Measurements from ENCODE around the gene TSEN2.

Gene TSEN2

GRCh38 chr3:12489832-12490231 lies 5.6 kb downstream of the TSEN2 start:
- H3K36me3 ChIP-seq = peaks cover 45 to 90% (median 84%) of the 10 kb centered on the region in 11 experiments

DNA sequence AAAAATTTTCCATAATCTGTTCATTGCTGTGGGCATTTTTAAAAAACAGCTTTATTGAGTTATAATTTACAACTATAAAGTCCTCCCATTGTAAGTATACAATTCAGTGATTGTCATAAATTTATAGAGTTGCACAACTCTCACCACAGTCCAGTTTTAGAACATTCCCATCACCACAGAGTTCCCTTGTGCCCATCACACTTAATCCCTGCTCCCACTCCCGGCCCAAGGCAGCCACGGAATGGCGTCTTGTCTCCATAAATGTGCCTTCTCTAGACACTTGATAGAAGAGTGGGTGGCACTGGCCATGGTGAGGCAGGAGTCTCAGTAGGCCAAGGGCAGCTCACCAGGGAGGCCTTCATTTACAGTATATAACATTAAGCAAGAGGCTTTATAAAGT lies 6.3 kb downstream of the TSEN2 start:
- no peak overlapping the region for H3K4me3 ChIP-seq
- peaks cover 50 to 97% (median 89%) of the 10 kb centered on the region in 11 experiments for H3K36me3 ChIP-seq
- H4K20me1 ChIP-seq = peaks cover 0 to 68% (median 15%) of the 10 kb centered on the region in 11 experiments; a peak in 13 of 22 replicates
- no peak for TF ChIP-seq Cebpa-rat (IDR thresholded peaks at IDR 0.05)
- no peaks in the 10 kb centered on the region for H3K27me3 ChIP-seq
- H3K27ac ChIP-seq = no peak overlapping the region
- H3K9me3 ChIP-seq (replicated peaks in 1 of 11) = no peaks in the 10 kb centered on the region
- no peak overlapping the region for H3K9ac ChIP-seq
- no peak overlapping the region for H3K4me2 ChIP-seq
- peaks cover 11 to 31% (median 23%) of the 10 kb centered on the region in 10 experiments for H3K4me1 ChIP-seq

More at GRCh38 chr3:12489832-12490231, 5.6 kb downstream of the TSEN2 start:
- Histone ChIP-seq H3K9ac (no peak overlapping the region), H3K9me3 (replicated peaks in 1 of 11) (no peaks in the 10 kb centered on the region), H3K4me2 (no peak overlapping the region), H3K27ac (no peak overlapping the region), H3K27me3 (no peaks in the 10 kb centered on the region), H3K4me1 (peaks cover 18 to 38% (median 30%) of the 10 kb centered on the region in 10 experiments), H3K4me3 (no peak overlapping the region), H4K20me1 (peaks cover 0 to 66% (median 11%) of the 10 kb centered on the region in 11 experiments; a peak in 11 of 22 replicates)
- no peak for TF ChIP-seq Cebpa-rat (IDR thresholded peaks at IDR 0.05)

DNA sequence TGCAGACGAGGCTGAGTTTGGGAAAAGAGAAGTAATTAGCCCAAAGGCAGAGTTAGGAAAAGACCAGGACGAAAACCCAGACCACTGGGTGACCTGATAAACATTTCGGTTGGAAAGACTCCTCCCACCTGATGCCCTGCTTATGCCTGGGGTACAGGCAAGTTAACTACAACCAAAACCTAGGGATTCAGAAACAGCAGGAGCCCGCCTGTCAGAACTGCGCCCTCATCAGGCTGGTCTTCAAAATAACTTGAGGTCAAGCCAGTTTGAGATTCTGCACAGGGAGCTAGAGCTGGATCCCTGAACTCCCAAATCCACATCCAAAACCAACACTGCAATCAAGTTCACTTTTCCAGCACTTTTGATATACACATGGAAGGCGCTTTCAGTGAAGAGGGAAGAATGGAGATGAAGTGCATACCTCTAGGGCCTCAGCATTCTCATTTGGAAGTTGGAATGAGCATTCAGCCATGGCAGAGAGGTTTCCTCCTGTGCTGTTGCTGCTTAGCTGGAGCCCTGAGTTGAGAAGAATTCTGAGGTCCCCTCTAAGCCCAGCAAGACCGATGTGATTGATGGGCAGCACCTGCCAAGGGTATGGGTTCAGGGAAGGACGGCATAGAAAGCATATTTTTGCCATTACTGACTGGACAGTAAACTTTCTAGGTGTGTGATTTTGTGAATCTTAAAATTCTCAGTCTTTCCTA lies 11.6 kb downstream of the TSEN2 start:
- Histone ChIP-seq H3K36me3 (peaks cover 94 to 100% (median 99%) of the 10 kb centered on the region in 11 experiments), H3K4me1 (no peaks in the 10 kb centered on the region), H3K27me3 (no peaks in the 10 kb centered on the region), H4K20me1 (peaks cover 0 to 81% (median 29%) of the 10 kb centered on the region in 11 experiments; a peak in 15 of 22 replicates), H3K27ac (no peak overlapping the region), H3K9ac (no peak overlapping the region), H3K4me2 (no peak overlapping the region), H3K4me3 (no peak overlapping the region), H3K9me3 (replicated peaks in 1 of 11) (no peaks in the 10 kb centered on the region)
- TF ChIP-seq Cebpa-rat (IDR thresholded peaks at IDR 0.05) = no peak

GRCh38 chr3:12496453-12496761 lies 12.1 kb downstream of the TSEN2 start:
- Histone ChIP-seq H3K9me3 (replicated peaks in 1 of 11) (no peaks in the 10 kb centered on the region), H3K4me2 (no peak overlapping the region), H3K27ac (no peak overlapping the region), H3K4me1 (no peaks in the 10 kb centered on the region), H4K20me1 (peaks cover 0 to 81% (median 24%) of the 10 kb centered on the region in 11 experiments; a peak in 15 of 22 replicates), H3K4me3 (no peak overlapping the region), H3K36me3 (peaks cover 94 to 100% (median 99%) of the 10 kb centered on the region in 11 experiments), H3K27me3 (no peaks in the 10 kb centered on the region), H3K9ac (no peak overlapping the region)
- TF ChIP-seq Cebpa-rat (IDR thresholded peaks at IDR 0.05) = no peak

DNA sequence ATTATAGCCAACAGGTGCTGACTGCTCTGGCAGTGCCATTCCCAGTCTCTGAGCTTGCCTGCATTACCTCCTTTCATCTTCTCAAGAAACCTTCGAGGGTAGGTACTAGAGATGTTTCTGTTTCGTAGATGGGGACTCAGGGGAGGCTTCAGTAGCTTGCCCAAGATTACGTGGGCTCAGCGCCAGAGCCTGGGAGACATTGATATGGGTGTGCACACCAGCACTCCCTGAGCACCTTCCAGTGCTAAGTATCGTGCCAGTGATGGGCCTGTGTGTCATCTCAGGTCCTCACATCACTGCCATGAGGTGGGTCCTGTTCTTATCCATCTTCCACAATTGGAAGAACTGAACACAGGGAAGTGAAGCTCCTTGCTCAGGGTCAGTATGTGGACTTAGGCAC lies 15.2 kb downstream of the TSEN2 start:
- H4K20me1 ChIP-seq = peaks cover 0 to 62% (median 10%) of the 10 kb centered on the region in 11 experiments; a peak in 14 of 22 replicates
- H3K9ac ChIP-seq = no peak overlapping the region
- H3K27ac ChIP-seq = no peak overlapping the region
- H3K27me3 ChIP-seq = no peaks in the 10 kb centered on the region
- H3K36me3 ChIP-seq = peaks cover 82 to 100% (median 98%) of the 10 kb centered on the region in 11 experiments
- no peak overlapping the region for H3K4me2 ChIP-seq
- H3K4me1 ChIP-seq = peaks cover 0 to 11% (median 3%) of the 10 kb centered on the region in 10 experiments; a peak in 8 of 20 replicates
- H3K4me3 ChIP-seq = no peak overlapping the region
- TF ChIP-seq Cebpa-rat (IDR thresholded peaks at IDR 0.05) = no peak
- H3K9me3 ChIP-seq (replicated peaks in 1 of 11) = no peaks in the 10 kb centered on the region

DNA sequence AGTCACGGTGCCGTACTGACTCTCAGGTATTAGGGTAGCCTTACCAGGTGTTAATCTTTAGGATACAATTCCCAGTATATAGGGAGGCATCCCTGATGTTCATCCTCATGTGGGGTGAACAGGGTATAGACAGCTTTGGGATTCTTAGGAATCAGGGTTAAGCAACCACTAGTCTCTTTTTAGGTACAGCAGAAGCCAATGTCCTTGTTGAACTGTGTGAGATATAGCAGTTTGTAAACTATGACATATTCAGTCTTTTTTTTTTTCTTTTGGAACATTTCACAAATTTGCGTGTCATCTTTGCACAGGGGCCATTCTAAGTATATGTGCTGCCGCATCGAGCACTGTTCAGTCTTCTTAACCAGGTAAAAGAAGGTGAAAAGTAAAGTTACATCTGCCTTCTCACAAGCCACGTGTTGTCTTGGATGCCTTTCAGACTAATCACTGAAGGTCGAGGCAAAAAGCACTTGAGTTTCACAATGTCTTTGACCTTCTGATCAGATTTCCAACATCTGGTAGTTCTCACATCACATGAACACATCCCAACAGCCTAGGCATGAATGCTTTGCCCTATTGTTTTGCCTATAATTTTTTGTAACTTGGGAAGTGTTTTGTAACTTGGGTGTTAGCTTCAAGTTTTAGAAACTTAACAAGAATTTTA lies 17.2 kb downstream of the TSEN2 start:
- no peak for TF ChIP-seq Cebpa-rat (IDR thresholded peaks at IDR 0.05)
- Histone ChIP-seq H3K4me3 (no peak overlapping the region), H3K4me2 (no peak overlapping the region), H3K36me3 (peaks cover 81 to 100% (median 98%) of the 10 kb centered on the region in 11 experiments), H4K20me1 (peaks cover 0 to 66% (median 10%) of the 10 kb centered on the region in 11 experiments; a peak in 12 of 22 replicates), H3K9me3 (replicated peaks in 1 of 11) (no peaks in the 10 kb centered on the region), H3K27me3 (no peaks in the 10 kb centered on the region), H3K9ac (no peak overlapping the region), H3K27ac (no peak overlapping the region), H3K4me1 (peaks cover 0 to 11% (median 3%) of the 10 kb centered on the region in 10 experiments; a peak in 8 of 20 replicates)

DNA sequence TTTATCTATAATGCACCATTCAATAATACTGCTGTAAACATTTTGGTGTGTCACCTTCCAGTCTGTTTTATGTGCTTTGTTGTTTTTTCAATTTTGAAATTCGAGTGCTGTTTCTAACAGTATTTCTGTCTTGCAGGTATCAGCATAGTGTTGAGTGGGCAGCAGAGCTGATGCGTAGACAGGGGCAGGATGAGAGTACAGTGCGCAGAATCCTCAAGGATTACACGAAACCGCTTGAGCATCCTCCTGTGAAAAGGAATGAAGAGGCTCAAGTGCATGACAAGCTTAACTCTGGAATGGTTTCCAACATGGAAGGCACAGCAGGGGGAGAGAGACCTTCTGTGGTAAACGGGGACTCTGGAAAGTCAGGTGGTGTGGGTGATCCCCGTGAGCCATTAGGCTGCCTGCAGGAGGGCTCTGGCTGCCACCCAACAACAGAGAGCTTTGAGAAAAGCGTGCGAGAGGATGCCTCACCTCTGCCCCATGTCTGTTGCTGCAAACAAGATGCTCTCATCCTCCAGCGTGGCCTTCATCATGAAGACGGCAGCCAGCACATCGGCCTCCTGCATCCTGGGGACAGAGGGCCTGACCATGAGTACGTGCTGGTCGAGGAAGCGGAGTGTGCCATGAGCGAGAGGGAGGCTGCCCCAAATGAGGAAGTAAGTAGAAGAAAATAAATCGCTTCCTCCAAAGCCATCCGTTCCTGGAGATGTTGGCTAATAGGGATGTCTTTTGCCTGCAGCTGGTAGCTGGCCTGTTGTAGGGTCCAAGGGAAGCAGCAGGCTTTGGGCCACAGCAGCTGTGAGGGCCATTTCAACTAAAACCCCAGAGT lies 19.1 kb downstream of the TSEN2 start:
- Histone ChIP-seq H3K9ac (no peak overlapping the region), H3K9me3 (replicated peaks in 1 of 11) (no peaks in the 10 kb centered on the region), H3K36me3 (peaks cover 79 to 100% (median 98%) of the 10 kb centered on the region in 11 experiments), H3K4me2 (peak overlapping the region in 4 of 11 experiments; percentile 21 to 28 (median 26); a peak in 5 of 22 replicates), H4K20me1 (peaks cover 0 to 67% (median 13%) of the 10 kb centered on the region in 11 experiments; a peak in 13 of 22 replicates), H3K4me3 (no peak overlapping the region), H3K27ac (no peak overlapping the region), H3K27me3 (no peaks in the 10 kb centered on the region), H3K4me1 (peaks cover 0 to 11% (median 3%) of the 10 kb centered on the region in 10 experiments; a peak in 8 of 20 replicates)
- TF ChIP-seq Cebpa-rat (IDR thresholded peaks at IDR 0.05) = no peak

DNA sequence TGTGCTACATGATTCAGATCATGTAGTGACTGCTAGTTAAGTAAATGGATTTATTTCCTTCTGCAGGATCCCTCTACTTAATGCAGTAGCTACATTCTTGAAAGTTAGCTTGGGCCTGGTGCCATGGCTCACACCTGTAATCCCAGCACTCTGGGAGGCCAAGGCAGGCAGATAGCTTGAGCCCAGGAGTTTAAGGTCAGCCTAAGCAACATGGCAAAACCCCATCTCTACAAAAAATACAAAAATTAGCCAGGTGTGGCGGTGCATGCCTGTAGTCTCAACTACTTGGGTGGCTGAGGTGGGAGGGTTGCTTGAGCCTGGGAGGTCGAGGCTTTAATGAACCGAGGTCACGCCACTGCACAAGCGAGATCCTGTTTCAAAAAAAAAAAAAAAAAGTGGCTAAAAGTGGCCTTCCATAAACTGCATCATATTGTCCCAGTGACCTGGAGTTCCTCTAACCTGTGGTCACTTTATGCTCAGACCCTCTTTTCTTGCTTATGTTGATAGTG lies 22.0 kb downstream of the TSEN2 start:
- Histone ChIP-seq H4K20me1 (peaks cover 0 to 69% (median 30%) of the 10 kb centered on the region in 11 experiments; a peak in 15 of 22 replicates), H3K36me3 (peaks cover 72 to 100% (median 98%) of the 10 kb centered on the region in 11 experiments), H3K27me3 (no peaks in the 10 kb centered on the region), H3K9me3 (replicated peaks in 1 of 11) (no peaks in the 10 kb centered on the region), H3K4me2 (no peak overlapping the region), H3K27ac (no peak overlapping the region), H3K9ac (no peak overlapping the region), H3K4me1 (peaks cover 0 to 11% (median 3%) of the 10 kb centered on the region in 10 experiments; a peak in 8 of 20 replicates), H3K4me3 (no peak overlapping the region)
- TF ChIP-seq Cebpa-rat (IDR thresholded peaks at IDR 0.05) = no peak
